ENCODE measurements around the gene PSMA1.

The PSMA1 gene

GRCh38 chr11:14529321-14529720, 9.1 kb upstream of the PSMA1 start:
- no peak for DNase-seq

- DNase-seq = no peak
Observed at GRCh38 chr11:14522801-14523200, 2.6 kb upstream of the PSMA1 start.

DNA sequence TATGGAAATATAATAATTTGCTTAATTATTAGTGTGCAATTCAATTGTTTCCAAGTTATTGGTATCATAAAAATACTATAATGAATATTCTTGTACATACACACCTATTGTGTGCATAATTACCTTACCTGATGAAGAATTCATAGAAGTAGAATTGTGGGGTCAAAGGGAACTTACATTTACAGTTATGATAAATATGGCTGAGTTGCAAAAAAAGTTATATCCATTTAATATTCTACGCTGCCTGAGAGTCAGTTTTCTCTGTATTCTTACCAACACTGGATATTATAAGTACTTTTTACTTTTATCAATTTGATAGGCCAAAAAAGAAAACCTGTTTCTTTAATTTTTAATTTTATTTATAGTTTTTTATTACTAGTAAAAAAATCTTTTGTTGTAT, 2.1 kb upstream of the PSMA1 start:
- DNase-seq = no peak

DNA sequence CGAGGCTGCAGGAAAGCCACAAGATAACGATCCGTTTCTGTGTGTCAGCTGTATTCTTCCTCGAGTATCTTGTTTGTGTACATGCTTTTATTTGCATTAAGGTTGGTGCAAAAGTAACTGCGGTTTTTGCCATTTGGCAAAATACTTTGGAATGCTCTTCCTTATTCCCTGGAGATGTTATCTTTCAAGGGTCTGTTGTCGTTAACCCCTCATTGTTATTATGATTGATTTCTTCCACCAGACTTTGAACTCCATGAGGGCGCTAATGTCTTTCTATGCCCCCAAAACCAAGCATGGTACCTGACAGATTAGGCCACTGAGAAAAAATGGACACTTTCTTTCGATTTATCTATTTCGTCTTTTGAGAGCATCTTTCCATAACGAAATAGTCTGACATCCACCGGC, 563 bp upstream of the PSMA1 start:
- DNase-seq = peak in 1 of 2 experiments; percentile 88

DNA sequence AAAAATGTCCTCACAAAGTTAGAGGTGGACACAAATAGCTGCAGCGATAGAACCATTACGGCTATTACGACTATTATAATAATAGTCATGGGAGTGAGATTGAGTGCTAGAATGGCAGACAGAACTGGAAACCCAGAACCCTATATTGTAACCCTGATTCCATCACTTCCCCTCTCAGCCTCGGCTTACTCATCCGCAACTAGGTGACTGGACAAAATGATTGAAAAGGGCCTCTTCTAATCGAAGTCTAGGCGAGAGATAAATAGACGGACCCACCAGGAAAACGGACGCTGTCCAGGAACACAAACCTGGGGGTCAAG, 629 bp downstream of the PSMA1 start:
- peak; percentile 18 to 44 for DNase-seq

DNA sequence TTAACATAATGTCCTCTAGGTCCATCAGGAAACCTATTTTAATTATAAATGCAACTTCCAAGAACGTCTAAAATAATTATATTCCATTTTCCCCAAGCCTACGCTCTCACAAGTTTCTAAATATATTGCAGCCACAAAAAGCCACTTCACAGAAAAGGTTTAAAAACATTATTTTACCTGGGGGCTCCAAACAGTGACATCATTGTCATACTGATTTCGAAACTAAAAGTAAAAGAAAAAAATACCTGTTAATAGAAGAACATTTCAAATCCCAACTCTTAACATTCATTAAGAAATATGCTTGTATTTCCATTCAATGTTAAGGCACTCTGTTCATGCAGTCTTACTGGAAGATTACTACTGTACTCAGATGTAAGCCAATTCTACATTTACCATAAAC, 1.4 kb downstream of the PSMA1 start:
- DNase-seq = no peak

DNA sequence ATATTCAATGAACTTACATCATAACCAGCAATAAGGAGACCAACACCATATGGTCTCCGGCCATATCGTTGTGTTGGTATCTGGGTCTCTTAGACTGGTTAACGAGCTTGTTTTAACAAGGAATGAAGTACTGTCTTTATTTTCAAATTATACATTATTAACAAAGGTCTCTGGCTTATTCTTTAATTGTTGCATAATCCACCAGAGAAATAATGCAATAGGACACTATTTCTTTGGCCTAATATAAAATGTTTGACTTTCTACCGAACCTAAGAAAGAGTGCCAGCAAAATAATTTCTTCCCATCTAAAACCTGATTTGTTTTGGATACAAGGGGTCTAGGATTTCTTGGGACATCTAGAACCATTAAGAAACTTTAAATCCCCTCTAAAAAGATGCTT, 6.4 kb downstream of the PSMA1 start:
- no peak for DNase-seq

DNA sequence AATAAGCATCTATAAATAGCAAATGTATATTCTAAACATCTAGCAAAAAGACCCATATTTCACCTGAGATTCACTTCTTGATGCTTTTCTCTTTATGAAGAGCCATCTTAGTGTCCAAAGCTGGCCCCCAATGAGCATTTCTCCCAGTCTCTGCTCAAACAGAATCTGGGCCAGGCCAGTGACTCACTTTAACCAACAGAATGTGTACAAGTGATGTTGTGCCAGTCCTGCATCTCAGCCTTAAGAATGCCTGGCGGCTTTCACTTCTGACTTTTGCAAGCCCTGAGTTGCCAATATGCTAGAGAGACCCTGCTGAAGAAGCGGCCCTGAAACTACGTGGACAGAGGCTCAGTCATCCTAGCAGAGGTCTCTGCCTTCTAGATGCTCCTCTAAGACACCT, 13.7 kb downstream of the PSMA1 start:
- no peak for DNase-seq

DNA sequence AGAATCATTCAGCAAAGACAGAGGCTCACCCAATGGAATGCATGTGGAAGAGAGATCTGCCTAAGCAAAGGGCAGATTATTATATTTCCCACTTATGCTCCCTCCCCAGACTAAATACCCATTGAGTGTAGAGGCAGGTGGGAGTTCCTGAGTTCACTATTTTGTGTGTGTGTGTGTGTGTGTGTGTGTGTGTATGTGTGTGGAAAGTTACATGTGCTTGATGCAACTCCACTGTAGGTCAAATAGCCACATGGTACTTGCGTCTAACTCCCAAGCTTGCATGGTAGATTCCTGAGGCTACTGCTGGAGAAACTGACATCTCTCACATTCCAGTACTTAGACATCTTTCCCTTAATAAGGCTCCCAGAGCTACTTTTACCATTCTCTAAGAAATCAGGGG, 17.2 kb downstream of the PSMA1 start:
- DNase-seq = no peak

- no peak for DNase-seq
Observed at GRCh38 chr11:14502039-14502438, 18.1 kb downstream of the PSMA1 start.

DNA sequence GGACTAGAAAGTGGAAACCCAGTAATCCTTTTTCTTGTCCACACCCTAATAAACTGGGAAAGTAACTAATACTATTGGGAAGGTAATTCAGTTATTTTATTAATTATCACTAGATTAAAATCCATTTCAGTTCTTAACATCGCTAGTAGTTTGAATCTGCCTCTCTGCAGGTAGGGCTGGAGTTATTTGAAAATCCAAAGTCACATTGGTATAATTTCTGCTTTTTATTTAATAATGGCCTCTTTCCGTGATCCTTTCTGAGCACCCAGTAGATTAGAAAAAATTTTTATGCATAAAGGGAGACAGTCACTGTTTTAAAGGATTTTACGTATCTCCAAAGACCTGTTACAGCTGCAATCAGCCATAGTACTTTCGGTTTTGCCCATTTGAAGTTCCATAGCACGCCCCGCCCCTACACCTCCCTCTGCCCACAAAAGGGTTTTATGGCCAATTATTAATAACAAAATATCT, 20.0 kb downstream of the PSMA1 start:
- DNase-seq = peak; percentile 65 to 86

- DNase-seq = peak; percentile 96
Observed at GRCh38 chr11:14499560-14500180, 20.5 kb downstream of the PSMA1 start, which contains the start of gene COPB1. Gene COPB1, minus strand, starts transcription at chr11:14499811. Its CDS starts 883 bp downstream, at chr11:14498928.

- peak; percentile 24 to 31 for DNase-seq
Observed at GRCh38 chr11:14499178-14499559, 21.0 kb downstream of the PSMA1 start.

DNA sequence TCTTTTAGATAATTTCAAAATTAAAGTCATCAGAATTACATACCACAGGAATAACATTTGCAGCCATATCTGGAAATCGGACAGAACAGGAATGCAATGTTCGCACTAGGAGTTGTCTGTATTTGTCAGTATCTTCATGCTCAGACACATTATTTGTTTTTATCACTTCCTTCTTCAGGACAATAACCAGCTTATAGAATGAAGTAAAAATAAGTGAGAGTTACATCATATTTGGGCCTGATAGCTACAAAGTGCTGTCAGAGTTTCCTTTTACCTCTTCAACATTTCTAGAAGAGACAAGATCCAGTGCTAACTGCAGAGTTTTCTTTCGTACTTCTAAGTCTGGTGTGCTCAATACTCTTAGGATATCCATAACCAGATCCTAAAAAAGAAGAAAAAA, 39.5 kb downstream of the PSMA1 start:
- DNase-seq = no peak

GRCh38 chr11:14471127-14471526, 49.1 kb downstream of the PSMA1 start:
- no peak for DNase-seq

DNA sequence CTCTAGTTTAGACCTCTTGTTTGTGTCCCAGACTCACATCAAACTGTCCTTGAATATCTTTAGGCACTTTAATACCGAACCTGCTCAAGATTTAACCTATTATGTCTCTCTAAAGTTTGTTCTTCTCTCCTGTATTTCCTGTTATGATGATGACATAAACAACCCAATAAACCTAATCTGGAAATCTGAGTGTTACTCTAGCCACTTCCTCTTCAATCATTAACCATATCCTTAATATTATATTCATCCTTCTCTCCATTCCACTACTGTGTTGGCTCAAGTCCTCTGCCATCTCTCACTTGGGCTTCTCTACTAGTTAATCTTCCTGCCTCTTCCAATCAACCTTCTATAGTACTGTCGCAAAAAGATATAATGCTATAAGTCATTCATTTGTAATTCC, 56.6 kb downstream of the PSMA1 start:
- no peak for DNase-seq

DNA sequence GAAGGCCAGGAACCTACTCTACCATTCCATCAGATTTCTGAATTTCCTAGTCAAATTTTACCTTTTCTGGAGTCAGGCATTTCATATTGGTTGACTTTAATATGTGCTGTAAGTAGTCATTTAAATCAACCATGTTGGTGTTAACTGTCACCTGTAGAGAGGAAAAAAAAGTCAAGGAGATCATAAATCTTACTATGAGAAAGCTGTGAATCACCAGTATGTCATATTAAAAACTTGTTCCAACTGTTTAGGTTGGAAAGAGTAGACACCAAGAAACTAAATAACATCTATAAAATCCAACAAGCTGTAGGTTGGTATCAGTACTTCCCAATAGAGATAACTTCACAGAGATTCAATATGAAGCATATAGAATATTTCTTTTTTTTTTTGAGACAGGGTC, 60.0 kb downstream of the PSMA1 start:
- no peak for DNase-seq

GRCh38 chr11:14458377-14458776, 61.8 kb downstream of the PSMA1 start:
- DNase-seq = no peak

DNA sequence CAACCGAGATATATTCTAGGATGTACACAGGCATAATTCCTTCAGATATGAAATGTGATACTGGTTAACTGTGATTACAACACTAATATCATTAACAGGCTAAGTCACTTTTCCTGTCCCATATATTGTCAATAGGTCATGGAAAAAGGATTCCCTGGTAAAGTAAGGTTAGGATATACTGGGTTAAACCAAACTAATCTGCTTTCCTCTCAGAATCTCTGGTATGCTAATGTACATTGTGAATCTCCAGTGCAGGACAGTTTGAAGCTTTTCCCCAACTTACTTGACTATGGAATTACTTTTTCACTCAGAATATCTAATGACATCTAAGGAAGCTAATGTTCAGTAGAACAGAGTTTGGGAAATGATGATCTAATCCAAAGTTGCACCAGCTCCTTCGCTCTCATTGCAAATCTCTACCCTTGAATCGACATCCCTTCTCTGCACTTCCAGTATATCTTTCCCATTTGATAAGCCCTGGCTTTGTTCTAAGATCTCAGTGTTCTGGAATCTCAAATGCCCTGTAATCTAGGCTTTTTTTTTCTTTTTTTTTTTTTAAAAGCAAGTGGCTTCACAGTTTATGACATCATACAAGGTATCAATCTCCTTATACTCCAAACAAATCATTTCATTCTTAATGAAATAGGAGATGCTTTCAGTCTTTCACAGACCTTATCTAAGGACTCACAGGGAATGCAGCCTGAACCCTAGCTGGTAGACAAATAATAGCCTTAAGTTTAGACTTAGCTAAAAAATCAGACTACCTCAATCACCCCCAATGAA, 64.3 kb downstream of the PSMA1 start:
- DNase-seq = no peak

Data from Kasumi-1 (cell line).